ENCODE results near the gene LCORL.

DNA sequence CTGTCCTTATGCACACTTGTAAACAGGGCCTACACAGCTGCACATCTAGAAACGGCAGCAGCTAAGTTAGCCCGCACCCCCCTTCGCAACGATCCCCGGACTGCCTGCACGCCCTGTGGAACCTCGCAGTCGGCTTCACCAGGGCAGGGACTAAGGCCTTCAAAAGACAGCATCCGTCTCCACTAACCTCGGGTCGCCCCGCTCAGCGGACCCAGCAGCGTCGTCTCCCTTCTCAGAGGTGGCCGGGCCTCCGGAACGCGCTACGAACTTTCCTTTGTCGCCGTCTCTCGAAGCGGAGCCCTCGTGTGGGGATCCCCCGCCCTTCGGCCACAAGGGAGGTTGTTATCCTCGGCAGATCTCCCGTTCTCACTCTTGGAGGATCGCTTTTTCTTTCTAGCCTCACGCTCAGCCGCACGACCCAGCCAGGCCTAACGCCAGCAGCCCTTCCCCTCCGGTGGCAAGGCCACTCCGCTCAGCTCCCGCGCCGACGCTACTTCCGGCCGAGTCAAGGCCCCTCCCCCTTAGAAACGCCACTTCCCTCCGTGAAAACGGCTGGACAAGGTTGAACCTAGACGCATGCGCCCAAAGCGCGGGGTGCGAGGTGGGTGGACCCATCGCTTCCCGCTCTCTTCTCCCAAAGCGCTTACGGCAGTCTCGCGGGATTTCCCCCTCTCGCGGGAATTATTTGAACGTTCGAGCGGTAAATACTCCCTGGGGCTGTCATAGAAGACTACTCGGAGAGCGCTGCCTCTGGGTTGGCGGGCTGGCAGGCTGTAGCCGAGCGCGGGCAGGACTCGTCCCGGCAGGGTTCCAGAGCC is 211.1 kb downstream of the LCORL start, which contains the start of the genes DCAF16 and NCAPG:
- TF ChIP-seq, protein P1, sequence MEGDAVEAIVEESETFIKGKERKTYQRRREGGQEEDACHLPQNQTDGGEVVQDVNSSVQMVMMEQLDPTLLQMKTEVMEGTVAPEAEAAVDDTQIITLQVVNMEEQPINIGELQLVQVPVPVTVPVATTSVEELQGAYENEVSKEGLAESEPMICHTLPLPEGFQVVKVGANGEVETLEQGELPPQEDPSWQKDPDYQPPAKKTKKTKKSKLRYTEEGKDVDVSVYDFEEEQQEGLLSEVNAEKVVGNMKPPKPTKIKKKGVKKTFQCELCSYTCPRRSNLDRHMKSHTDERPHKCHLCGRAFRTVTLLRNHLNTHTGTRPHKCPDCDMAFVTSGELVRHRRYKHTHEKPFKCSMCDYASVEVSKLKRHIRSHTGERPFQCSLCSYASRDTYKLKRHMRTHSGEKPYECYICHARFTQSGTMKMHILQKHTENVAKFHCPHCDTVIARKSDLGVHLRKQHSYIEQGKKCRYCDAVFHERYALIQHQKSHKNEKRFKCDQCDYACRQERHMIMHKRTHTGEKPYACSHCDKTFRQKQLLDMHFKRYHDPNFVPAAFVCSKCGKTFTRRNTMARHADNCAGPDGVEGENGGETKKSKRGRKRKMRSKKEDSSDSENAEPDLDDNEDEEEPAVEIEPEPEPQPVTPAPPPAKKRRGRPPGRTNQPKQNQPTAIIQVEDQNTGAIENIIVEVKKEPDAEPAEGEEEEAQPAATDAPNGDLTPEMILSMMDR (IDR thresholded peaks at IDR 0.05; ENCODE audit: low read length), result no peak
- TF ChIP-seq EZH2phosphoT487 (IDR thresholded peaks at IDR 0.05; ENCODE audit: low read length) (no peak), EZH2 (optimal IDR thresholded peaks at IDR 0.05; ENCODE audit: low read depth, low read length) (no peak)

Measured in MM.1S (cell line).